ENCODE data around the gene MYO5B.

Gene MYO5B

DNA sequence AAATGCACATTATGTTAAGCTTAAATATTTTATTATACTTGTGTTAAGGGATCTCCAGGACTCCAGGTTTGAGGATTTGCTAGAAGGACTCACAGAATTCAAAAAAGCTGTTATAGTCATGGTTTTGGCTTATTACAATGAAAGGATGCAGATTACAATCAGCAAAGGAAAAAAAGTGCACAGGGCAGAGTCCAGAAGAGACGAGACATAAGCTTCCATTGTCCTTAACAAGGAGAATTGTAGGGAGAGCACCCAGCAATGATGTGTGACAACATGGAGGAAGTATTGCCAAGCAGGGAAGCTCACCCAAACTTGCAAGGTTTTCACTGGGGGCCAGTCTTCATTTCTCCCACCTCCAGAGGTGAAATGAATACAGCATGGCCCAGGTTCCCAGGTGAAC is 12.8 kb upstream of the MYO5B start:
- no peak overlapping the region for H2BK12ac ChIP-seq (ENCODE audit: low read length)
- H4K91ac ChIP-seq (ENCODE audit: low read depth, low read length, poor library complexity): no peak overlapping the region
- H4K8ac ChIP-seq (ENCODE audit: low read depth, low read length): no peak overlapping the region

DNA sequence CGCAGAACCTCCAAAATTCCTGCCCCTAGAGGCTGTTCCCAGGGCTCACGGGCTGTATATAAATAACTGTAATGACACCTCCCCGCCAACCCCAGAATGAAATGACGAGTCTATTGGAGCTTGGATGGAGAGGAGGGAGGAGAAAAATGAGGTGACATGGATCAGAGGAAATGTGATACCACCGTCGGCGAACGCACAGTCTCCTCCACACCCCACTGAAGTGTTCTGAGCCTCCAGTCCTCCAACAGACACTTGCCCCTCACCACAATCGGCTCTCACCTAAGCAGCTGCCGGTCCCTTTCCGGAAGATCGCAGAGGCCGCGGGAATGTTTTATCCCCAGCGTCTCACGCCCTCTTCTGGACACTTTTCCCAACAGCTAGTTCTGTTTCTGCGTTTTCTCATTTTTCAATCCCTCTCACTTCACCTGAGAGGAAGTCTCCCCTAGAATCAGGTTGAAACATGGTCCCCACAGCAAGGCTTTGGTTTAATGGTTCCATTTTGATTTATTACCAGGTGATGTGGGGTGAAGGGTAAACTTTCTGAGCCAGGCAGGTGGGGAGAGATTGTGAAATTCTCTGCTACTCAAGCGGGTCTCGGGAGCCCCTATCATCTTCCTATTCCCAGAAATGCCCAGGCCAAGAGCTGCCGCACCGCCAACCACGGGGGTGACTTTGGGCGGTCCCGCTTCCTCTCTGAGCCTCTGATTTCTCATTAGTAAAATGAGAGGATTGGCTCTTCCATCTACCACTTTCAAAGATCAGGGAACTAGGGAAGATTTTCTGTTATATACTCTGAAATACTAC is 9.1 kb upstream of the MYO5B start:
- Histone ChIP-seq H2BK15ac (ENCODE audit: low read length) (no peak overlapping the region), H4K8ac (ENCODE audit: low read depth, low read length) (no peak overlapping the region), H3K27me3 (ENCODE audit: control insufficient read depth in 3 of 3, insufficient read depth in 3 of 3, low read depth in 1 of 3, low read length in 3 of 3) (peaks cover 0 to 39% (median 0%) of the 10 kb centered on the region in 3 experiments), H3K4me1 (ENCODE audit: control insufficient read depth in 2 of 2, insufficient read depth in 1 of 2, low read depth in 1 of 2, low read length in 2 of 2) (no peaks in the 10 kb centered on the region), H3K23ac (ENCODE audit: low read depth, low read length, poor library complexity) (no peak overlapping the region), H2BK5ac (ENCODE audit: low read length) (no peak overlapping the region), H3K27ac (replicated peaks; ENCODE audit: low read length) (no peak overlapping the region), H2BK120ac (ENCODE audit: low read depth, low read length) (no peak overlapping the region), H3K14ac (ENCODE audit: low read length) (no peak overlapping the region), H4K91ac (ENCODE audit: low read depth, low read length, poor library complexity) (no peak overlapping the region), H3K4ac (ENCODE audit: low read length) (no peak overlapping the region), H3K18ac (ENCODE audit: low read length) (no peak overlapping the region), H3K9ac (ENCODE audit: low read depth, low read length, poor library complexity) (no peak overlapping the region), H3K4me3 (ENCODE audit: low read length in 2 of 2) (no peak overlapping the region), H2AFZ (ENCODE audit: low read length) (peak overlapping the region; percentile 71), H3K79me1 (ENCODE audit: low read depth, low read length) (no peaks in the 10 kb centered on the region), H3K36me3 (replicated peaks in 1 of 2; ENCODE audit: control insufficient read depth in 2 of 2, insufficient read depth in 2 of 2, low read length in 2 of 2) (no peaks in the 10 kb centered on the region), H2AK5ac (ENCODE audit: low read depth, low read length) (no peak overlapping the region), H2BK12ac (ENCODE audit: low read length) (no peak overlapping the region), H3K9me3 (replicated peaks in 1 of 2; ENCODE audit: control insufficient read depth in 2 of 2, insufficient read depth in 1 of 2, low read depth in 1 of 2, low read length in 2 of 2) (peaks cover 0 to 3% of the 10 kb centered on the region in 2 donors), H3K4me2 (ENCODE audit: insufficient read depth, low read length, poor library complexity, severe bottlenecking) (peak overlapping the region; percentile 34)
- DNase-seq (ENCODE audit: low spot score): peak; percentile 59
- no CpG with 5 or more reads among the region's 24 CpGs for WGBS, 2 donors (ENCODE audit: extremely low coverage in 2 of 2, insufficient read length in 2 of 2, insufficient replicate concordance in 1 of 2)

More for the DNA sequence above, 12.8 kb upstream of the MYO5B start:
- no peak overlapping the region for H3K14ac ChIP-seq (ENCODE audit: low read length)
- H3K27ac ChIP-seq (replicated peaks; ENCODE audit: low read length): no peak overlapping the region
- no peaks in the 10 kb centered on the region for H3K36me3 ChIP-seq (replicated peaks in 1 of 2; ENCODE audit: control insufficient read depth in 2 of 2, insufficient read depth in 2 of 2, low read length in 2 of 2)
- no peak overlapping the region for H3K4me3 ChIP-seq (ENCODE audit: low read length in 2 of 2)
- WGBS, 2 donors (ENCODE audit: extremely low coverage in 2 of 2, insufficient read length in 2 of 2, insufficient replicate concordance in 1 of 2): no CpG with 5 or more reads among the region's 1 CpG
- no peak for DNase-seq (ENCODE audit: low spot score)
- H2AFZ ChIP-seq (ENCODE audit: low read length): no peak overlapping the region
- H3K27me3 ChIP-seq (ENCODE audit: control insufficient read depth in 3 of 3, insufficient read depth in 3 of 3, low read depth in 1 of 3, low read length in 3 of 3): peaks cover 0 to 23% (median 0%) of the 10 kb centered on the region in 3 experiments
- H3K18ac ChIP-seq (ENCODE audit: low read length): no peak overlapping the region
- no peaks in the 10 kb centered on the region for H3K9me3 ChIP-seq (replicated peaks in 1 of 2; ENCODE audit: control insufficient read depth in 2 of 2, insufficient read depth in 1 of 2, low read depth in 1 of 2, low read length in 2 of 2)
- no peak overlapping the region for H2BK120ac ChIP-seq (ENCODE audit: low read depth, low read length)
- no peak overlapping the region for H2BK15ac ChIP-seq (ENCODE audit: low read length)
- no peak overlapping the region for H2AK5ac ChIP-seq (ENCODE audit: low read depth, low read length)
- H2BK5ac ChIP-seq (ENCODE audit: low read length): no peak overlapping the region
- no peak overlapping the region for H3K4ac ChIP-seq (ENCODE audit: low read length)
- no peak overlapping the region for H3K4me2 ChIP-seq (ENCODE audit: insufficient read depth, low read length, poor library complexity, severe bottlenecking)
- H3K4me1 ChIP-seq (ENCODE audit: control insufficient read depth in 2 of 2, insufficient read depth in 1 of 2, low read depth in 1 of 2, low read length in 2 of 2): no peaks in the 10 kb centered on the region
- H3K23ac ChIP-seq (ENCODE audit: low read depth, low read length, poor library complexity): no peak overlapping the region
- H3K9ac ChIP-seq (ENCODE audit: low read depth, low read length, poor library complexity): no peak overlapping the region
- no peaks in the 10 kb centered on the region for H3K79me1 ChIP-seq (ENCODE audit: low read depth, low read length)

DNA sequence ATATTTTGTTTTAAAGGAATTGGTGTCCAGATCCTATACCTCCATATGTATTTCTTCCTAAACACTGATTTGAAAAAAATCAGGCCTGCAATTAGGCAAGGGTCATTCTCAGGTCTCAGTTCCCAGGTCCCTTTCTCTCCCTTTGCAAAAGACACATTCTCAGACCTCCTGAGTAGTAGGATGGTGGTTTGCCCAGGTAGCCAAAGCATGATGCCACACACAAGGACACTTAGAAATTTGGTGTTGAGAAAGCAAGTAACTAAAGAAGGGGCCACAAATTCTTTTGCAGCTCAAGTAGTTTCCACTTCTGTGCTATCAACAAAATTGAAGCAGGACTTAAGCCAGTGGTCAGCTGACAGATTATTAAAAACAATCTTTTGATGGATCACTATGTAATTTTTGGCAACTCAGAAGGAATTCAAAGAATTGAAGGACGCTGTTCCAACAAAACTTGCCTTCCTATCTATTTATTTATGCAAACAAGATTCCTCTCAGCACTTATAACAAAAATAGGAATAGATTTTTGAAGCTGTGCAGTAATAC is 6.6 kb upstream of the MYO5B start:
- H3K4me2 ChIP-seq (ENCODE audit: insufficient read depth, low read length, poor library complexity, severe bottlenecking): no peak overlapping the region
- no peak overlapping the region for H3K14ac ChIP-seq (ENCODE audit: low read length)
- H2AFZ ChIP-seq (ENCODE audit: low read length): no peak overlapping the region
- H2BK120ac ChIP-seq (ENCODE audit: low read depth, low read length): no peak overlapping the region
- H3K4me3 ChIP-seq (ENCODE audit: low read length in 2 of 2): no peak overlapping the region
- H2BK12ac ChIP-seq (ENCODE audit: low read length): no peak overlapping the region
- no peaks in the 10 kb centered on the region for H3K36me3 ChIP-seq (replicated peaks in 1 of 2; ENCODE audit: control insufficient read depth in 2 of 2, insufficient read depth in 2 of 2, low read length in 2 of 2)
- DNase-seq (ENCODE audit: low spot score): no peak
- no peaks in the 10 kb centered on the region for H3K79me1 ChIP-seq (ENCODE audit: low read depth, low read length)
- H3K9ac ChIP-seq (ENCODE audit: low read depth, low read length, poor library complexity): no peak overlapping the region
- no peak overlapping the region for H2BK5ac ChIP-seq (ENCODE audit: low read length)
- no peak overlapping the region for H2BK15ac ChIP-seq (ENCODE audit: low read length)
- H3K18ac ChIP-seq (ENCODE audit: low read length): no peak overlapping the region
- no CpG with 5 or more reads among the region's 1 CpG for WGBS, 2 donors (ENCODE audit: extremely low coverage in 2 of 2, insufficient read length in 2 of 2, insufficient replicate concordance in 1 of 2)
- no peak overlapping the region for H3K4ac ChIP-seq (ENCODE audit: low read length)
- H4K8ac ChIP-seq (ENCODE audit: low read depth, low read length): no peak overlapping the region
- peaks cover 0 to 56% (median under 1%) of the 10 kb centered on the region in 3 experiments for H3K27me3 ChIP-seq (ENCODE audit: control insufficient read depth in 3 of 3, insufficient read depth in 3 of 3, low read depth in 1 of 3, low read length in 3 of 3)
- H2AK5ac ChIP-seq (ENCODE audit: low read depth, low read length): no peak overlapping the region
- no peak overlapping the region for H4K91ac ChIP-seq (ENCODE audit: low read depth, low read length, poor library complexity)
- no peak overlapping the region for H3K23ac ChIP-seq (ENCODE audit: low read depth, low read length, poor library complexity)
- no peaks in the 10 kb centered on the region for H3K4me1 ChIP-seq (ENCODE audit: control insufficient read depth in 2 of 2, insufficient read depth in 1 of 2, low read depth in 1 of 2, low read length in 2 of 2)
- H3K9me3 ChIP-seq (replicated peaks in 1 of 2; ENCODE audit: control insufficient read depth in 2 of 2, insufficient read depth in 1 of 2, low read depth in 1 of 2, low read length in 2 of 2): peaks cover 0 to 3% of the 10 kb centered on the region in 2 donors
- no peak overlapping the region for H3K27ac ChIP-seq (replicated peaks; ENCODE audit: low read length)

DNA sequence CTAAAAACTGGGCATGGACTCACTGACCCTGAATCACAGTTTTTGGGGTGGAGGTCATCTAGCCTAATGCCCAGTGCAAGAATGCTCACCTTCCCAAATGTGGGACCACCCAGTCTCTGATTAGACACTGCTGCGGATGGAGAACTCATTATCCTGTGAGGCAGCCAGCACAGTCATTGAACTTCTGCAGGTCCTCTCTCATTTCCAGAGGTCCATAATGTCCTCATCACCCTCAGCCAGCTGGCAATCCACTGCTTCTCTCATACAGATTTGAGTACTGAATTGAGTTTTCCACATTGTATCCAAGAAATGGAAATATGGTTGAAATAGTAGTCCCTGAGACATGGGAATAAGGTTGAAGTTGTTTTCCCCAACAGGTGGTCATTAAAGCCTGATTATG is 5.0 kb upstream of the MYO5B start:
- WGBS, 2 donors (ENCODE audit: extremely low coverage in 2 of 2, insufficient read length in 2 of 2, insufficient replicate concordance in 1 of 2): no CpG with 5 or more reads among the region's 1 CpG
- Histone ChIP-seq H4K91ac (ENCODE audit: low read depth, low read length, poor library complexity) (no peak overlapping the region), H3K4ac (ENCODE audit: low read length) (no peak overlapping the region), H2BK12ac (ENCODE audit: low read length) (no peak overlapping the region), H2AK5ac (ENCODE audit: low read depth, low read length) (no peak overlapping the region), H3K18ac (ENCODE audit: low read length) (no peak overlapping the region), H2BK15ac (ENCODE audit: low read length) (no peak overlapping the region), H3K4me3 (ENCODE audit: low read length in 2 of 2) (no peak overlapping the region), H3K9me3 (replicated peaks in 1 of 2; ENCODE audit: control insufficient read depth in 2 of 2, insufficient read depth in 1 of 2, low read depth in 1 of 2, low read length in 2 of 2) (peaks cover 0 to 3% of the 10 kb centered on the region in 2 donors), H2AFZ (ENCODE audit: low read length) (no peak overlapping the region), H3K9ac (ENCODE audit: low read depth, low read length, poor library complexity) (no peak overlapping the region), H2BK5ac (ENCODE audit: low read length) (no peak overlapping the region), H3K27ac (replicated peaks; ENCODE audit: low read length) (no peak overlapping the region), H3K4me2 (ENCODE audit: insufficient read depth, low read length, poor library complexity, severe bottlenecking) (no peak overlapping the region), H2BK120ac (ENCODE audit: low read depth, low read length) (no peak overlapping the region), H3K14ac (ENCODE audit: low read length) (no peak overlapping the region), H4K8ac (ENCODE audit: low read depth, low read length) (no peak overlapping the region), H3K36me3 (replicated peaks in 1 of 2; ENCODE audit: control insufficient read depth in 2 of 2, insufficient read depth in 2 of 2, low read length in 2 of 2) (no peaks in the 10 kb centered on the region), H3K4me1 (ENCODE audit: control insufficient read depth in 2 of 2, insufficient read depth in 1 of 2, low read depth in 1 of 2, low read length in 2 of 2) (peaks cover 0 to 1% of the 10 kb centered on the region in 2 donors), H3K27me3 (ENCODE audit: control insufficient read depth in 3 of 3, insufficient read depth in 3 of 3, low read depth in 1 of 3, low read length in 3 of 3) (peaks cover 0 to 68% (median 14%) of the 10 kb centered on the region in 3 experiments), H3K79me1 (ENCODE audit: low read depth, low read length) (no peaks in the 10 kb centered on the region), H3K23ac (ENCODE audit: low read depth, low read length, poor library complexity) (no peak overlapping the region)
- DNase-seq (ENCODE audit: low spot score): no peak
